GM23248 (cell line): Measurements from ENCODE around the gene NME9. TPM values are rescaled to one million over a fixed set of nuclear protein-coding genes. Genes with fewer than 3 reads are reported as not detected.
A peak's percentile ranks its signal among the peaks of the same experiment; 100 is the strongest.
"Not testable (repeated sequence)": the region's sequence is repeated elsewhere in the genome, so short reads cannot be mapped to it uniquely, and the experiment has no call there.

ENCODE experiments used
- DNase-seq: peaks from one replicate; pipeline ENCODE4 v3.0.0-alpha.2; 2015
- H2AFZ ChIP-seq: fragments of 200-600 bp; sonication (generic); 2 replicates; pipeline ENCODE4 v1.6.1; 2016; ENCODE audit warnings: antibody characterized with exemption
- H3F3A ChIP-seq: fragments of 200-600 bp; sonication (generic); 2 replicates; pipeline ENCODE4 v1.6.1; 2016; ENCODE audit warnings: mild to moderate bottlenecking, antibody characterized with exemption, mixed run types; ENCODE audit not compliant: insufficient read depth
- H3K27ac ChIP-seq: fragments of 200-600 bp; sonication (generic); 2 replicates; pipeline ENCODE4 v1.5.1; 2016; ENCODE audit warnings: mild to moderate bottlenecking
- H3K27me3 ChIP-seq: fragments of 200-600 bp; sonication (generic); replicated peaks from 2 replicates; pipeline ENCODE4 v1.6.1; 2016; ENCODE audit warnings: mild to moderate bottlenecking; ENCODE audit not compliant: insufficient read depth
- H3K36me3 ChIP-seq: fragments of 200-600 bp; sonication (generic); 2 replicates; pipeline ENCODE4 v1.6.1; 2016; ENCODE audit warnings: low read depth, mild to moderate bottlenecking
- H3K4me1 ChIP-seq: fragments of 200-600 bp; sonication (generic); 2 replicates; pipeline ENCODE4 v1.6.1; 2016; ENCODE audit warnings: mild to moderate bottlenecking; ENCODE audit not compliant: insufficient read depth
- H3K4me2 ChIP-seq: fragments of 200-600 bp; sonication (generic); one replicate; pipeline ENCODE4 v1.6.1; 2016; ENCODE audit warnings: mild to moderate bottlenecking; ENCODE audit not compliant: unreplicated experiment
- H3K4me3 ChIP-seq: fragments of 200-600 bp; sonication (generic); 2 replicates; pipeline ENCODE4 v1.5.1; 2016; ENCODE audit warnings: mild to moderate bottlenecking
- H3K79me2 ChIP-seq: fragments of 200-600 bp; sonication (generic); 2 replicates; pipeline ENCODE4 v1.6.1; 2016; ENCODE audit warnings: mild to moderate bottlenecking; ENCODE audit not compliant: insufficient read depth
- H3K9ac ChIP-seq: fragments of 200-600 bp; sonication (generic); 2 replicates; pipeline ENCODE4 v1.6.1; 2016; ENCODE audit warnings: mild to moderate bottlenecking
- H3K9me2 ChIP-seq: fragments of 200-600 bp; sonication (generic); 2 replicates; pipeline ENCODE4 v1.6.1; 2016; ENCODE audit warnings: mixed run types, mild to moderate bottlenecking, moderate library complexity; ENCODE audit not compliant: insufficient read depth
- H3K9me3 ChIP-seq: fragments of 200-600 bp; sonication (generic); one replicate; pipeline ENCODE4 v1.6.1; 2017; ENCODE audit warnings: low read depth
- H4K20me1 ChIP-seq: fragments of 200-600 bp; sonication (generic); 2 replicates; pipeline ENCODE4 v1.6.0; 2016; ENCODE audit not compliant: insufficient read depth
- EZH2 ChIP-seq: fragments of 200-600 bp; sonication (generic); IDR thresholded peaks from 2 replicates; pipeline ENCODE4 v1.6.1; 2018; ENCODE audit warnings: antibody characterized with exemption, mild to moderate bottlenecking; ENCODE audit not compliant: insufficient read depth, poor library complexity, severe bottlenecking
- EZH2phosphoT487 ChIP-seq: fragments of 200-600 bp; sonication (generic); IDR thresholded peaks from 2 replicates; pipeline ENCODE4 v1.6.1; 2018; ENCODE audit warnings: antibody characterized with exemption, moderate library complexity, mild to moderate bottlenecking, low read depth; ENCODE audit not compliant: insufficient read depth
- WGBS, 2 experiments: methylation state at CpG; one replicate each; pipeline ENCODE4 v1.1.6; 2015 to 2017; ENCODE audit warnings: low lambda C conversion rate in 2 of 2, low coverage in 1 of 2; ENCODE audit errors: missing lambda C conversion rate in 2 of 2; 5-methylcytosine and 5-hydroxymethylcytosine counted together
- in situ Hi-C: fragments of 300-500 bp; cut with MboI; formaldehyde crosslinking; loops from 2 replicates; pipeline ENCODE4 v1.15.0; 2020
- polyA plus RNA-seq: library from polyadenylated mRNA; unstranded; fragments of >200 nt; fragmentation: Nextera tagmentation; extraction: Ambion mirVana; gene quantifications from 2 replicates; pipeline ENCODE4 v1.2.1, GENCODE V29; 2016
- total RNA-seq: library from RNA; depleted of rRNA; stranded (reverse); fragments of >200 nt; shearing (Covaris generic); gene quantifications from 2 replicates; pipeline ENCODE4 v1.2.3, GENCODE V29; 2014; rRNA removed

Gene NME9
- total RNA-seq (not detected in 2 replicates), polyA plus RNA-seq (0.14 TPM in 1 of 2 replicates, not detected in the other)

GRCh38 chr3:138329127-138329983 lies at the start of gene NME9:
NME9 (minus strand) TSS chr3:138329851; CDS start chr3:138329335, 516 bp downstream.
- WGBS, 2 experiments: 2% methylated on average over 56 to 61 of the region's 62 CpGs
- Histone ChIP-seq H3K9ac (peak within 1 kb of the TSS; percentile 62), H3K9me3 (no peaks in the 10 kb centered on the region), H3K9me2 (no peaks in the 10 kb centered on the region), H3K27me3 (no peaks in the 10 kb centered on the region), H3K36me3 (no peaks in the 10 kb centered on the region), H3F3A (peaks cover 12% of the 10 kb centered on the region), H3K4me3 (peak within 1 kb of the TSS; percentile 69), H3K4me1 (peaks cover 6% of the 10 kb centered on the region; the same call in 1 of the 2 replicates), H4K20me1 (no peaks in the 10 kb centered on the region), H3K27ac (no peak within 1 kb of the TSS), H3K4me2 (peak within 1 kb of the TSS; percentile 85), H3K79me2 (no peaks in the 10 kb centered on the region), H2AFZ (peak within 1 kb of the TSS; percentile 91)
- no peak for TF ChIP-seq EZH2phosphoT487
- TF ChIP-seq EZH2: no peak
- peak; percentile 88 for DNase-seq
- in situ Hi-C loops: no loop called here

- 92 to 100% methylated on average over 1 of the region's 1 CpG for WGBS, 2 experiments
- Histone ChIP-seq H3K79me2 (peaks cover 79% of the 10 kb centered on the region), H3K27ac (no peak overlapping the region), H3K4me2 (no peak overlapping the region), H3K27me3 (no peaks in the 10 kb centered on the region), H3K4me3 (no peak overlapping the region), H3K9me3 (no peaks in the 10 kb centered on the region), H3F3A (peaks cover 12% of the 10 kb centered on the region), H3K9ac (no peak overlapping the region), H3K9me2 (no peaks in the 10 kb centered on the region), H3K36me3 (peaks cover 8% of the 10 kb centered on the region; the same call in 1 of the 2 replicates), H3K4me1 (peaks cover 18% of the 10 kb centered on the region), H4K20me1 (no peaks in the 10 kb centered on the region), H2AFZ (no peak overlapping the region)
- in situ Hi-C loops: no loop called here
- TF ChIP-seq EZH2phosphoT487 (no peak), EZH2 (no peak)
- no peak for DNase-seq
Observed at GRCh38 chr3:138378990-138379389, 49.3 kb upstream of the NME9 start.

GRCh38 chr3:138378331-138378730 lies 48.7 kb upstream of the NME9 start:
- TF ChIP-seq EZH2: no peak
- no peak for TF ChIP-seq EZH2phosphoT487
- Histone ChIP-seq H3K4me1 (peaks cover 18% of the 10 kb centered on the region), H3K27me3 (no peaks in the 10 kb centered on the region), H3K79me2 (peaks cover 76% of the 10 kb centered on the region), H3K9me3 (no peaks in the 10 kb centered on the region), H3K27ac (no peak overlapping the region), H4K20me1 (no peaks in the 10 kb centered on the region), H3K9me2 (no peaks in the 10 kb centered on the region), H3K4me3 (no peak overlapping the region), H2AFZ (no peak overlapping the region), H3K4me2 (no peak overlapping the region), H3K36me3 (peaks cover 8% of the 10 kb centered on the region; the same call in 1 of the 2 replicates), H3F3A (peaks cover 12% of the 10 kb centered on the region), H3K9ac (no peak overlapping the region)
- in situ Hi-C loops: no loop called here
- no peak for DNase-seq
- WGBS, 2 experiments: 93 to 99% methylated on average over 5 of the region's 5 CpGs

- Histone ChIP-seq H3K36me3 (peaks cover 8% of the 10 kb centered on the region; the same call in 1 of the 2 replicates), H3K4me3 (no peak overlapping the region), H3K9me2 (no peaks in the 10 kb centered on the region), H2AFZ (no peak overlapping the region), H3K27ac (no peak overlapping the region), H3F3A (peaks cover 12% of the 10 kb centered on the region), H3K4me1 (peaks cover 17% of the 10 kb centered on the region), H4K20me1 (no peaks in the 10 kb centered on the region), H3K9me3 (no peaks in the 10 kb centered on the region), H3K9ac (no peak overlapping the region), H3K4me2 (no peak overlapping the region), H3K79me2 (peaks cover 76% of the 10 kb centered on the region), H3K27me3 (no peaks in the 10 kb centered on the region)
- DNase-seq: no peak
- WGBS, 2 experiments: 85 to 88% methylated on average over 5 of the region's 5 CpGs
- TF ChIP-seq EZH2: no peak
- no peak for TF ChIP-seq EZH2phosphoT487
- in situ Hi-C loops: no loop called here
Observed at GRCh38 chr3:138377804-138378203, 48.2 kb upstream of the NME9 start.

GRCh38 chr3:138377212-138377611 lies 47.6 kb upstream of the NME9 start:
- Histone ChIP-seq H3K79me2 (peaks cover 76% of the 10 kb centered on the region), H3K4me1 (peaks cover 12% of the 10 kb centered on the region)
- H3F3A ChIP-seq, H3K27ac ChIP-seq, H3K27me3 ChIP-seq, H3K9me3 ChIP-seq, H3K9ac ChIP-seq, DNase-seq, H3K4me3 ChIP-seq, H2AFZ ChIP-seq, H3K9me2 ChIP-seq, H4K20me1 ChIP-seq, in situ Hi-C loops, H3K36me3 ChIP-seq, H3K4me2 ChIP-seq: not testable (repeated sequence)
- WGBS, 2 experiments: 92 to 96% methylated on average over 11 of the region's 11 CpGs
